Parathyroid adenoma (tissue), 2 donors: Measurements from ENCODE around the gene SEPTIN1.

Source experiments
- H2AFZ ChIP-seq: fragments of 300-600 bp; sonication (generic); one replicate; pipeline ENCODE4 v1.7.0; 2017; ENCODE audit warnings: antibody characterized with exemption, mild to moderate bottlenecking
- H3K27ac ChIP-seq: fragments of 300-600 bp; sonication (generic); one replicate; pipeline ENCODE4 v1.7.0; 2017
- H3K27me3 ChIP-seq: fragments of 300-600 bp; sonication (generic); one replicate; pipeline ENCODE4 v1.7.0; 2017; ENCODE audit warnings: low read length; ENCODE audit not compliant: control insufficient read depth, insufficient read depth
- H3K36me3 ChIP-seq: fragments of 300-600 bp; sonication (generic); one replicate; pipeline ENCODE4 v1.7.0; 2017; ENCODE audit warnings: low read length; ENCODE audit not compliant: control insufficient read depth, insufficient read depth
- H3K4me1 ChIP-seq: fragments of 300-600 bp; sonication (generic); one replicate; pipeline ENCODE4 v1.7.0; 2017; ENCODE audit warnings: control low read depth
- H3K4me2 ChIP-seq: fragments of 300-600 bp; sonication (generic); one replicate; pipeline ENCODE4 v1.7.0; 2017; ENCODE audit warnings: low read length
- H3K4me3 ChIP-seq: fragments of 300-600 bp; sonication (generic); one replicate; pipeline ENCODE4 v1.7.0; 2017; ENCODE audit warnings: low read depth, low read length
- H3K79me2 ChIP-seq: fragments of 300-600 bp; sonication (generic); one replicate; pipeline ENCODE4 v1.7.0; 2017; ENCODE audit warnings: control low read depth
- H3K9ac ChIP-seq: fragments of 300-600 bp; sonication (generic); one replicate; pipeline ENCODE4 v1.7.0; 2017; ENCODE audit warnings: mild to moderate bottlenecking
- H3K9me3 ChIP-seq: fragments of 300-600 bp; sonication (generic); one replicate; pipeline ENCODE4 v1.7.0; 2017; ENCODE audit warnings: low read length; ENCODE audit not compliant: control insufficient read depth
- CTCF ChIP-seq: fragments of 300-600 bp; sonication (generic); IDR thresholded peaks from one replicate; pipeline ENCODE4 v1.7.0; 2017; ENCODE audit warnings: antibody characterized with exemption, mild to moderate bottlenecking
- donor health status: primary hyperparathyroidism.

SEPTIN1 gene

GRCh38 chr16:30357715-30358576, 24.4 kb downstream of the SEPTIN1 start:
- TF ChIP-seq CTCF: no peak
- no peaks in the 10 kb centered on the region for H3K9me3 ChIP-seq
- H3K9ac ChIP-seq: no peak overlapping the region
- peaks cover 6% of the 10 kb centered on the region for H3K4me1 ChIP-seq
- no peak overlapping the region for H2AFZ ChIP-seq
- no peaks in the 10 kb centered on the region for H3K27me3 ChIP-seq
- H3K4me2 ChIP-seq: no peak overlapping the region
- H3K36me3 ChIP-seq: no peaks in the 10 kb centered on the region
- no peak overlapping the region for H3K27ac ChIP-seq
- H3K4me3 ChIP-seq: no peak overlapping the region
- H3K79me2 ChIP-seq: peaks cover 3% of the 10 kb centered on the region

GRCh38 chr16:30357085-30357714, 25.2 kb downstream of the SEPTIN1 start:
- Histone ChIP-seq H3K27ac (no peak overlapping the region), H2AFZ (no peak overlapping the region), H3K9ac (no peak overlapping the region), H3K4me3 (no peak overlapping the region), H3K36me3 (no peaks in the 10 kb centered on the region), H3K4me2 (no peak overlapping the region), H3K9me3 (no peaks in the 10 kb centered on the region), H3K4me1 (peaks cover 6% of the 10 kb centered on the region), H3K27me3 (no peaks in the 10 kb centered on the region), H3K79me2 (peaks cover 3% of the 10 kb centered on the region)
- TF ChIP-seq CTCF: no peak

GRCh38 chr16:30356401-30357084, 25.8 kb downstream of the SEPTIN1 start:
- Histone ChIP-seq H3K36me3 (no peaks in the 10 kb centered on the region), H3K4me1 (peaks cover 6% of the 10 kb centered on the region), H3K27me3 (no peaks in the 10 kb centered on the region), H3K9me3 (no peaks in the 10 kb centered on the region), H3K4me3 (no peak overlapping the region), H3K27ac (peak overlapping the region; percentile 96), H2AFZ (no peak overlapping the region), H3K9ac (no peak overlapping the region), H3K4me2 (no peak overlapping the region), H3K79me2 (peaks cover 3% of the 10 kb centered on the region)
- no peak for TF ChIP-seq CTCF

- Histone ChIP-seq H3K36me3 (no peaks in the 10 kb centered on the region), H3K9ac (peak overlapping the region; percentile 13), H3K4me3 (peak overlapping the region; percentile 90), H2AFZ (peak overlapping the region; percentile 82), H3K27me3 (no peaks in the 10 kb centered on the region), H3K4me2 (peak overlapping the region; percentile 87), H3K9me3 (no peaks in the 10 kb centered on the region), H3K4me1 (peaks cover 6% of the 10 kb centered on the region), H3K79me2 (peaks cover 3% of the 10 kb centered on the region), H3K27ac (peak overlapping the region; percentile 96)
- peak; percentile 1 for TF ChIP-seq CTCF
These were observed 26.4 kb downstream of the SEPTIN1 start for GRCh38 chr16:30355954-30356308.
